Measurements from ENCODE around the gene AP4M1.
A peak's percentile ranks its signal among the peaks of the same experiment; 100 is the strongest.

AP4M1 gene
- total RNA-seq, result 8.7 to 20.1 reads per million in 2 donors

- DNase-seq, result peak; percentile 93
These were observed at the start of gene AP4M1, which contains the start of gene MCM7 for GRCh38 chr7:100101016-100101862. TSS of gene AP4M1 (plus strand) at chr7:100101643. CDS start at chr7:100101715, 72 bp downstream. TSS of gene MCM7 (minus strand) at chr7:100101397. CDS start at chr7:100101294, 103 bp downstream.

GRCh38 chr7:100053215-100053614, 48.2 kb upstream of the AP4M1 start:
- DNase-seq, result no peak

- DNase-seq, result no peak
These were observed 44.4 kb upstream of the AP4M1 start for GRCh38 chr7:100057006-100057405.

- DNase-seq, result no peak
These were observed 42.1 kb upstream of the AP4M1 start for GRCh38 chr7:100059251-100059739.

GRCh38 chr7:100061518-100062193, 39.8 kb upstream of the AP4M1 start:
- no peak for DNase-seq

- no peak for DNase-seq
These were observed 38.1 kb upstream of the AP4M1 start for GRCh38 chr7:100063376-100063775.

- no peak for DNase-seq
These were observed 37.3 kb upstream of the AP4M1 start for GRCh38 chr7:100064162-100064561.

- no peak for DNase-seq
These were observed 35.8 kb upstream of the AP4M1 start for GRCh38 chr7:100065452-100066186.

GRCh38 chr7:100066953-100067352, 34.5 kb upstream of the AP4M1 start:
- DNase-seq, result no peak

- DNase-seq, result no peak
These were observed 31.5 kb upstream of the AP4M1 start for GRCh38 chr7:100069991-100070390.

GRCh38 chr7:100071018-100071723, 30.3 kb upstream of the AP4M1 start:
- DNase-seq, result no peak

GRCh38 chr7:100072462-100072861, 29.0 kb upstream of the AP4M1 start:
- DNase-seq, result no peak

GRCh38 chr7:100074841-100075240, 26.6 kb upstream of the AP4M1 start:
- DNase-seq, result no peak

GRCh38 chr7:100075418-100075817, 26.0 kb upstream of the AP4M1 start:
- DNase-seq, result no peak

GRCh38 chr7:100077205-100077604, 24.2 kb upstream of the AP4M1 start:
- DNase-seq, result no peak

- DNase-seq, result no peak
These were observed 22.4 kb upstream of the AP4M1 start for GRCh38 chr7:100079024-100079560.

GRCh38 chr7:100080907-100081534, 20.4 kb upstream of the AP4M1 start:
- DNase-seq, result no peak

GRCh38 chr7:100081535-100082102, 19.8 kb upstream of the AP4M1 start, which contains the start of gene ZNF3:
TSS of gene ZNF3 (minus strand) at chr7:100081723. CDS start at chr7:100077357, 4,366 bp downstream.
- peak; percentile 94 for DNase-seq

- DNase-seq, result no peak
These were observed 18.5 kb upstream of the AP4M1 start for GRCh38 chr7:100082978-100083377.

- no peak for DNase-seq
These were observed 15.9 kb upstream of the AP4M1 start for GRCh38 chr7:100085515-100085914.

Measured in T-helper 9 cell (primary cell).